Trophoblast cell (in vitro differentiated cells and primary cell): ENCODE measurements around the gene MORN5.

Experiments used
- DNase-seq, 2 donors: peaks; one replicate each; pipeline ENCODE4 v3.0.0-alpha.2; 2016
- H2AFZ ChIP-seq: 2 replicates; pipeline ENCODE4 v1.6.1; 2013; ENCODE audit warnings: low read length, moderate library complexity, mild to moderate bottlenecking; ENCODE audit not compliant: insufficient read depth, poor library complexity
- H2AK5ac ChIP-seq: 2 replicates; pipeline ENCODE4 v1.6.1; 2013; ENCODE audit warnings: mild to moderate bottlenecking, low read length
- H2BK120ac ChIP-seq: 2 replicates; pipeline ENCODE4 v1.6.1; 2013; ENCODE audit warnings: low read length, mild to moderate bottlenecking, moderate library complexity; ENCODE audit not compliant: insufficient read depth, poor library complexity
- H2BK12ac ChIP-seq: 2 replicates; pipeline ENCODE4 v1.6.1; 2013; ENCODE audit warnings: mild to moderate bottlenecking, low read length, moderate library complexity
- H2BK5ac ChIP-seq: 2 replicates; pipeline ENCODE4 v1.6.1; 2013; ENCODE audit warnings: low read length, low read depth, moderate library complexity, mild to moderate bottlenecking; ENCODE audit not compliant: poor library complexity
- H3K14ac ChIP-seq: 2 replicates; pipeline ENCODE4 v1.6.1; 2013; ENCODE audit warnings: mild to moderate bottlenecking, low read length
- H3K18ac ChIP-seq: 2 replicates; pipeline ENCODE4 v1.6.1; 2013; ENCODE audit warnings: mild to moderate bottlenecking, low read length
- H3K23ac ChIP-seq: 2 replicates; pipeline ENCODE4 v1.6.1; 2013; ENCODE audit warnings: low read length
- H3K27ac ChIP-seq: 2 replicates; pipeline ENCODE4 v1.5.1; 2013; ENCODE audit warnings: low read depth, mild to moderate bottlenecking, inconsistent platforms, low read length, moderate library complexity
- H3K27me3 ChIP-seq: 2 replicates; pipeline ENCODE4 v1.6.1; 2013; ENCODE audit warnings: inconsistent platforms, mild to moderate bottlenecking, low read length, moderate library complexity; ENCODE audit not compliant: insufficient read depth
- H3K36me3 ChIP-seq, 2 experiments: 1 replicate in 1 of 2; 2 replicates in 1 of 2; pipeline ENCODE4 v1.6.1; 2013; ENCODE audit warnings: low read length in 2 of 2, mild to moderate bottlenecking in 2 of 2, moderate library complexity in 1 of 2; ENCODE audit not compliant: insufficient read depth in 2 of 2, control insufficient read depth in 1 of 2
- H3K4ac ChIP-seq: 2 replicates; pipeline ENCODE4 v1.6.1; 2013; ENCODE audit warnings: low read depth, mild to moderate bottlenecking, low read length, moderate library complexity
- H3K4me1 ChIP-seq, 2 experiments: 1 replicate in 1 of 2; 2 replicates in 1 of 2; pipeline ENCODE4 v1.6.1; 2013; ENCODE audit warnings: low read length in 2 of 2, mild to moderate bottlenecking in 2 of 2, moderate library complexity in 1 of 2; ENCODE audit not compliant: insufficient read depth in 2 of 2, control insufficient read depth in 1 of 2
- H3K4me2 ChIP-seq: 2 replicates; pipeline ENCODE4 v1.6.1; 2013; ENCODE audit warnings: inconsistent platforms, mild to moderate bottlenecking, low read length, moderate library complexity
- H3K4me3 ChIP-seq: 2 replicates; pipeline ENCODE4 v1.5.1; 2013; ENCODE audit warnings: mild to moderate bottlenecking, low read depth, low read length, inconsistent platforms
- H3K79me1 ChIP-seq: one replicate; pipeline ENCODE4 v1.6.1; 2013; ENCODE audit warnings: low read length
- H3K79me2 ChIP-seq: 2 replicates; pipeline ENCODE4 v1.6.1; 2013; ENCODE audit warnings: low read length, mild to moderate bottlenecking; ENCODE audit not compliant: control insufficient read depth, insufficient read depth, poor library complexity
- H3K9ac ChIP-seq: 2 replicates; pipeline ENCODE4 v1.6.1; 2013; ENCODE audit warnings: mild to moderate bottlenecking, low read length
- H3K9me3 ChIP-seq: 2 replicates; pipeline ENCODE4 v1.6.1; 2013; ENCODE audit warnings: low read depth, mild to moderate bottlenecking, control low read depth, inconsistent platforms, low read length; ENCODE audit not compliant: insufficient read depth
- H4K12ac ChIP-seq: 2 replicates; pipeline ENCODE4 v1.6.1; 2013; ENCODE audit warnings: low read depth, mild to moderate bottlenecking, low read length, moderate library complexity
- H4K8ac ChIP-seq: 2 replicates; pipeline ENCODE4 v1.6.1; 2013; ENCODE audit warnings: low read depth, mild to moderate bottlenecking, low read length, moderate library complexity
- H4K91ac ChIP-seq: one replicate; pipeline ENCODE4 v1.6.1; 2013; ENCODE audit warnings: low read depth, mild to moderate bottlenecking, low read length, moderate library complexity
- WGBS: extraction: QIAGEN DNeasy Blood & Tissue Kit; methylation state at CpG from one replicate; pipeline ENCODE4 v1.1.7; 2013; ENCODE audit warnings: missing lambda C conversion rate; ENCODE audit not compliant: insufficient read length, insufficient coverage; ENCODE audit errors: extremely low coverage; 5-methylcytosine and 5-hydroxymethylcytosine counted together

The MORN5 gene

DNA sequence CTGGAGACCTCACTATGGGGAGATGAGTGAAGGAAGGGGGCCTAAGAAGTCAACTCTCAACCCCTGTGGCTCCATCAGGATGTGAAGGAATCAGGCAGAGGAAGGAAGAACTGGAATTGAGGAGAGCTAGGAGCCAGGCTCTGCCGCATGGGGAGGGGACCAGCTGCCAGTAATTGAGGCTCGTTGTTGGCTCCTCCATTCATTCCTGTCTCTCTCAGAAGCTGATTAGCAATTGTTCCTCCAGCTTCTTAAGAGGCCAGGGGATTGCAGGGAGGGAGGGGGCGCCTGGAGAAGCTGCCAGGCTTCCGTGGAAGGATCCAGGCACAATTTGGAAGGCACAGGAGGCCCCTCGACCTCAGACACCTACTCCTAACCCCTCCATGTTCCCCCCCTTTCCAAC, 46.1 kb upstream of the MORN5 start:
- H3K79me2 ChIP-seq: no peaks in the 10 kb centered on the region
- H2AFZ ChIP-seq: no peak overlapping the region
- H3K79me1 ChIP-seq: no peaks in the 10 kb centered on the region
- no peak for DNase-seq
- no peak overlapping the region for H3K4me3 ChIP-seq
- no peaks in the 10 kb centered on the region for H3K4me1 ChIP-seq
- H3K23ac ChIP-seq: no peak overlapping the region
- H3K36me3 ChIP-seq: no peaks in the 10 kb centered on the region
- H3K4ac ChIP-seq: no peak overlapping the region
- H2BK5ac ChIP-seq: no peak overlapping the region
- no peak overlapping the region for H4K8ac ChIP-seq
- H3K9me3 ChIP-seq: no peaks in the 10 kb centered on the region
- H4K12ac ChIP-seq: no peak overlapping the region
- H2AK5ac ChIP-seq: no peak overlapping the region
- H3K14ac ChIP-seq: no peak overlapping the region
- no peak overlapping the region for H2BK120ac ChIP-seq
- H2BK12ac ChIP-seq: no peak overlapping the region
- no peak overlapping the region for H3K4me2 ChIP-seq
- H3K18ac ChIP-seq: no peak overlapping the region
- H3K9ac ChIP-seq: no peak overlapping the region
- no CpG with 5 or more reads among the region's 5 CpGs for WGBS
- no peak overlapping the region for H3K27ac ChIP-seq
- no peak overlapping the region for H4K91ac ChIP-seq
- H3K27me3 ChIP-seq: no peaks in the 10 kb centered on the region

DNA sequence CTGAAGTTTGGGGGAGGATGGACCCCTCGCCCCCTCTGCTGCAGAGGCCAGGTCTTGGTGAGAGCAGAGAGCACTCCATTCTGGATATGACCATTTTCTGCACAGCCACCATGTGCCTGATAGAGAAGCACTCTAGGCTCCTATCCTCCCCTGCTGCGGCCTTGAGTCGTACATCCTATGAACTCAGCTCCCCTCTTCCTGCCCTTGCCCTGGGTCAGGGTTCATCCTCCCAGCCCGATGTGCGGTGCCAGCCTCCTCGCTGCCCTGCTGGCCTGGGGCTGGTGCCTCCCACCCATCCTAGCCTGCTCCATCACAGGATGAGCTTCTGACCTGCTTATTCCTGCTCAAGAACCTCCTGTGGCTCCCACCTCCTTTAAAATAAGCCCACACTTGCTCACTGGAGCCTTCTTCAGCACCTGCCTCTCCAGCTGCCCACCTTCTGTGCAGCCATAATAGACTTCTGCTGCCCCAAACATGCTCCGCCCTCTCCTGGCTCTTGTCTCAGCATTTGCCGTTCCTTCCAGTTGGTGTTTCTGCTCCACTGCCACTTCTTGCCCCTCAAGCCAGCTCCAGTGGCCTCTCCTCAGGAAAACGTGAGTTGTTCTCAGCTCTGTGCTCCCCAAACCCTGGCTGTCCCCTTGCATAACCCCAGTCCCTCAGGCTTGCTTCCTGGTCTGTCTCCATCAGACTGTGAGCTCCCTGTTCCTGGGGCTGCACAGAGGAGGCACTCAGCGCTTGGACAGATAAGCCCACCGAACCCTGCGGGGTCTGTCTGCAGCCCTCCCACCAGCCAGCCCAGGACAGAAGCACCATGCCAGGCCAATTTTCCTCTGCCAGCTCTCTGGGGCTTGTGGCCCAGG, 44.3 kb upstream of the MORN5 start:
- Histone ChIP-seq H3K9ac (no peak overlapping the region), H3K79me2 (no peaks in the 10 kb centered on the region), H4K91ac (no peak overlapping the region), H3K23ac (no peak overlapping the region), H3K27me3 (no peaks in the 10 kb centered on the region), H3K79me1 (no peaks in the 10 kb centered on the region), H4K8ac (no peak overlapping the region), H2AK5ac (no peak overlapping the region), H3K36me3 (no peaks in the 10 kb centered on the region), H3K4me3 (no peak overlapping the region), H3K4me1 (no peaks in the 10 kb centered on the region), H3K27ac (no peak overlapping the region), H4K12ac (no peak overlapping the region), H2AFZ (no peak overlapping the region), H3K4ac (no peak overlapping the region), H2BK5ac (no peak overlapping the region), H3K4me2 (no peak overlapping the region), H3K14ac (no peak overlapping the region), H3K9me3 (no peaks in the 10 kb centered on the region), H3K18ac (no peak overlapping the region), H2BK12ac (no peak overlapping the region), H2BK120ac (no peak overlapping the region)
- no CpG with 5 or more reads among the region's 12 CpGs for WGBS
- DNase-seq: no peak

DNA sequence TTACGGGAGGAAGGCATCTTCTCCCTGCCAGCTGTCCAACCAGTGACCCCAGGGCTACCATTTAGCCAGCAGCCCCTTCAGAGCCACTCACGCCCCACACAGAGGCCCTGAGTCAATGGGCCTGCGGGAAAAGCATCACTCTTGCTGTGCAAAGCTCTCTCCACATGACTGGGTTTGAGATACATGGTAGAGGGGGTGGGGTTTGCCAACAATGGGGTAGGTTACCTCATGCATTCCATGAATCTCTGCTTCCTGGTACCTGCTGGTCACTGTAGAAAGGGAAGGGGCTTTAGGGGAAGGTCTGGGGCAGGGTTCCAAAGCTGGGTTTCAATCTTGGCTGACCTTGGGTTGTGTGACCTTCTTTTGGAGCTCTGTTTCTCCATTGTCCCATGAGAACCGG, 43.7 kb upstream of the MORN5 start:
- Histone ChIP-seq H4K8ac (no peak overlapping the region), H2BK5ac (no peak overlapping the region), H2AFZ (no peak overlapping the region), H3K18ac (no peak overlapping the region), H3K4me3 (no peak overlapping the region), H2AK5ac (no peak overlapping the region), H3K36me3 (no peaks in the 10 kb centered on the region), H3K79me2 (no peaks in the 10 kb centered on the region), H3K23ac (no peak overlapping the region), H3K4ac (no peak overlapping the region), H3K14ac (no peak overlapping the region), H2BK120ac (no peak overlapping the region), H3K79me1 (no peaks in the 10 kb centered on the region), H3K9me3 (no peaks in the 10 kb centered on the region), H4K91ac (no peak overlapping the region), H2BK12ac (no peak overlapping the region), H3K4me1 (no peaks in the 10 kb centered on the region), H3K27ac (no peak overlapping the region), H3K4me2 (no peak overlapping the region), H4K12ac (no peak overlapping the region), H3K27me3 (no peaks in the 10 kb centered on the region), H3K9ac (no peak overlapping the region)
- DNase-seq: no peak
- no CpG with 5 or more reads among the region's 4 CpGs for WGBS

DNA sequence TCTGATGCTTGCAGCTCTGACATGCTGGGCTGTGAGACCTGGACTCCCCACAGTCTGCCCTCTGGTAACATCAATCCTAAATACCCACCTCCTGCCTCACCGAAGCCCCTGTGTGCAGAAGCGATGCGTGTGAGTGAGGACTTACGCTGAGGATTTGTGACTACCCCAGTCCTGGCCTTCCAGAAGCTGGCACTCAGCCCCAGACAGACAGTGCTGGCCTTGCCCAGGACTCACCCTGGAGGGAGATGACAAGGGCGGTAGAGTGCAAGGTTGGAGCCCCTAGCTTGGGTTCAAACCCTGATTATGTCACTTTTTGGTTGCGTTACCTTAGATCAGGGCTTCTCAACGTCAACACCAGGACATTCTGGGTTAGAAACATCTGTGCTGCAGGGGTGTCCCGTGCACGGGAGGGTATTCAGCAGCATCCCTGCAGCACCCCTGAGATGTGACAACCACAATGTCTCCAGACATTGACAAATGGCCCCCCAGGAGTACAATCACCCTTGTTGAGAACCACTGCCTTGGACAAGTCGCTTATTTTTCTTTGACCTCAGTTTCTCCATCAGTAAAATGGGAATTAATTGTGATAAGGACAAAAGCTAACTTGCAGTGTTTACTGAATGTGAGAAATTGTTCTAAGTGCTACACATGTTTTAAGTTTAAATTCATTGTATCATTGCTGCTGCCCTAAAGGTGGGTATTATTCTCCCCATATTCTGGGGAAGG, 43.1 kb upstream of the MORN5 start:
- H3K23ac ChIP-seq: no peak overlapping the region
- no peaks in the 10 kb centered on the region for H3K79me2 ChIP-seq

More for the DNA sequence above, 43.1 kb upstream of the MORN5 start:
- Histone ChIP-seq H4K91ac (no peak overlapping the region), H3K9ac (no peak overlapping the region), H2AK5ac (no peak overlapping the region), H2BK120ac (no peak overlapping the region), H3K27me3 (no peaks in the 10 kb centered on the region), H3K36me3 (no peaks in the 10 kb centered on the region), H4K8ac (no peak overlapping the region), H3K4me1 (no peaks in the 10 kb centered on the region), H2AFZ (no peak overlapping the region), H3K4me2 (no peak overlapping the region), H4K12ac (no peak overlapping the region), H3K79me1 (no peaks in the 10 kb centered on the region), H3K9me3 (no peaks in the 10 kb centered on the region), H2BK5ac (no peak overlapping the region), H3K27ac (no peak overlapping the region), H3K4ac (no peak overlapping the region), H3K4me3 (no peak overlapping the region), H3K18ac (no peak overlapping the region), H3K14ac (no peak overlapping the region), H2BK12ac (no peak overlapping the region)
- WGBS: no CpG with 5 or more reads among the region's 10 CpGs
- no peak for DNase-seq
